K562 (cell line): Measurements from ENCODE around the gene TOM1L2. TPM values are rescaled to one million over a fixed set of nuclear protein-coding genes. Genes with fewer than 3 reads are reported as not detected.

Experiments
- ATAC-seq: fragments of 200-7000 bp; cut with Tn5 transposase; 3 replicates; pipeline ENCODE4 v1.9.1; 2020; ENCODE audit warnings: moderate library complexity
- BruUV-seq: library from RNA; stranded (reverse); fragments of 400-500 nt; replicated peaks from 2 replicates; lab custom pipeline; 2021; lab: Mats Ljungman, UMichigan
- CTCF ChIA-PET: fragments of 300-600 bp; formaldehyde crosslinking; extraction: SDS; loops from one replicate; lab custom pipeline; 2021; ENCODE audit warnings: low intra/inter-chr PET ratio; lab: Yijun Ruan, JAX
- POLR2A ChIA-PET: fragments of 300-600, 350-650 bp; sonication (Branson Sonifier 250); formaldehyde crosslinking; extraction: SDS; loops from one replicate; lab custom pipeline; 2021; ENCODE audit warnings: antibody characterized with exemption, inconsistent platforms; lab: Yijun Ruan, JAX
- DNase-seq, 4 experiments: peaks; one replicate each; pipeline versions ENCODE4 v3.0.0 to v3.0.0-alpha.2; 2011 to 2018; ENCODE audit warnings: low spot score in 3 of 4, mixed read lengths in 3 of 4; ENCODE audit errors: extremely low read depth in 1 of 4
- FAIRE-seq: peaks from 2 replicates; lab custom pipeline; 2011; peaks lifted over from hg19 to GRCh38; lab: Jason Lieb, UNC
- H2AFZ ChIP-seq: 2 replicates; pipeline ENCODE4 v1.6.0; 2011; ENCODE audit warnings: low read depth, low read length, control low read depth, inconsistent platforms
- H3K27ac ChIP-seq: fragments of 200-600 bp; 3 replicates; pipeline ENCODE4 v1.8.0; 2011; ENCODE audit warnings: low read depth, mild to moderate bottlenecking, control low read depth, inconsistent platforms, low read length, moderate library complexity, mixed read lengths; ENCODE audit errors: extremely low read depth
- H3K27me3 ChIP-seq, 2 experiments: fragments of 300-600 bp in 1 of 2; 2 replicates in 1 of 2; 3 replicates in 1 of 2; pipeline versions ENCODE4 v1.6.0 to v1.8.0; 2011; ENCODE audit warnings: inconsistent platforms in 2 of 2, low read length in 2 of 2, mild to moderate bottlenecking in 1 of 2, mixed read lengths in 1 of 2, moderate library complexity in 1 of 2; ENCODE audit not compliant: control insufficient read depth in 2 of 2, insufficient read depth in 2 of 2
- H3K36me3 ChIP-seq: fragments of 300-600 bp; 3 replicates; pipeline ENCODE4 v1.8.0; 2011; ENCODE audit warnings: mild to moderate bottlenecking, low read length, inconsistent platforms; ENCODE audit not compliant: control insufficient read depth, insufficient read depth
- H3K4me1 ChIP-seq, 2 experiments: fragments of 200-600 bp in 1 of 2; replicated peaks in 1 of 2; 2 replicates in 1 of 2; 3 replicates in 1 of 2; pipeline versions ENCODE4 v1.5.1 to v1.8.0; 2011; ENCODE audit warnings: inconsistent platforms in 2 of 2, low read length in 2 of 2, mild to moderate bottlenecking in 1 of 2, mixed read lengths in 1 of 2, moderate library complexity in 1 of 2; ENCODE audit not compliant: control insufficient read depth in 2 of 2, insufficient read depth in 2 of 2
- H3K4me2 ChIP-seq: 2 replicates; pipeline ENCODE4 v1.6.1; 2011; ENCODE audit warnings: low read length, control low read depth, inconsistent platforms, mixed read lengths; ENCODE audit not compliant: insufficient read depth
- H3K4me3 ChIP-seq: fragments of 200-600 bp; sonication (generic), shearing (Covaris generic); 2 replicates; pipeline ENCODE4 v1.5.1; 2016; ENCODE audit warnings: control low read depth, inconsistent platforms
- H3K79me2 ChIP-seq: fragments of 200-600 bp; 3 replicates; pipeline ENCODE4 v1.8.0; 2011; ENCODE audit warnings: low read length, inconsistent platforms; ENCODE audit not compliant: control insufficient read depth, insufficient read depth
- H3K9ac ChIP-seq, 2 experiments: 2 replicates each; pipeline versions ENCODE4 v1.6.0 to v1.6.1; 2011; ENCODE audit warnings: low read depth in 2 of 2, low read length in 2 of 2, control low read depth in 1 of 2, inconsistent platforms in 1 of 2, mild to moderate bottlenecking in 1 of 2, mixed read lengths in 1 of 2; ENCODE audit not compliant: insufficient read depth in 1 of 2
- H3K9me1 ChIP-seq: one replicate; pipeline ENCODE4 v1.6.0; 2011; ENCODE audit warnings: inconsistent platforms, mild to moderate bottlenecking, low read length, moderate library complexity; ENCODE audit not compliant: control insufficient read depth, insufficient read depth
- H3K9me3 ChIP-seq: replicated peaks from 2 replicates; pipeline ENCODE4 v1.5.1; 2011; ENCODE audit warnings: low read depth, low read length, inconsistent platforms; ENCODE audit not compliant: control insufficient read depth, insufficient read depth
- H4K20me1 ChIP-seq: replicated peaks from 2 replicates; pipeline ENCODE4 v1.6.1; 2011; ENCODE audit warnings: low read length, inconsistent platforms, mixed read lengths; ENCODE audit not compliant: control insufficient read depth, insufficient read depth
- RBM14 ChIP-seq: fragments of 200-400 bp; formaldehyde crosslinking; IDR thresholded peaks from 2 replicates; pipeline ENCODE4 v1.6.1; 2018; ENCODE audit warnings: low read depth, mild to moderate bottlenecking, low read length, moderate library complexity, borderline replicate concordance; ENCODE audit not compliant: insufficient read depth
- RFX5 ChIP-seq: IDR thresholded peaks from 2 replicates; pipeline ENCODE4 v1.6.1; 2011; ENCODE audit warnings: low read depth, mild to moderate bottlenecking, improper control_type of control experiment, low read length
- SNRNP70 ChIP-seq: fragments of 200-400 bp; formaldehyde crosslinking; optimal IDR thresholded peaks from 2 replicates; pipeline ENCODE3; 2017; ENCODE audit warnings: low read depth, low read length
- THAP7 ChIP-seq: fragments of 250-450 bp; sonication (Bioruptor Pico); IDR thresholded peaks from 2 replicates; pipeline ENCODE4 v1.5.0; 2021
- TRIM24 ChIP-seq, 2 experiments: fragments of 450-650 bp; IDR thresholded peaks; 2 replicates each; pipeline ENCODE4 v1.6.1; 2016
- TSC22D4 ChIP-seq: fragments of 450-650 bp; IDR thresholded peaks from 2 replicates; pipeline ENCODE4 v1.6.1; 2016; ENCODE audit warnings: missing genetic modification characterization, missing biosample characterization, control low read depth
- ZC3H11A ChIP-seq: IDR thresholded peaks from 2 replicates; pipeline ENCODE4 v1.6.1; 2012; ENCODE audit warnings: low read depth, low read length, improper control_type of control experiment
- ZNF79 ChIP-seq: fragments of 250-450 bp; sonication (Bioruptor Pico); IDR thresholded peaks from 2 replicates; pipeline ENCODE4 v1.4.0; 2020; ENCODE audit warnings: low read depth, mild to moderate bottlenecking, moderate library complexity
- WGBS: fragments of 100-300 bp; shearing (Covaris generic); methylation state at CpG from one replicate; pipeline ENCODE4 v1.1.6; 2016; ENCODE audit warnings: low coverage, mixed read lengths; ENCODE audit not compliant: insufficient coverage; ENCODE audit errors: missing lambda C conversion rate; 5-methylcytosine and 5-hydroxymethylcytosine counted together
- in situ Hi-C: fragments of 300-500 bp; cut with MboI; formaldehyde crosslinking; loops from 4 replicates; pipeline ENCODE4 v1.15.0; 2018; ENCODE audit warnings: inconsistent platforms, mixed read lengths
- intact Hi-C: fragments of 100-400 bp; cut with micrococcal nuclease; formaldehyde crosslinking; loops from 2 replicates; pipeline ENCODE4 v1.14.2; 2022
- polyA plus RNA-seq, 8 experiments: library from polyadenylated mRNA; depleted of rRNA in 4 of 8; stranded (reverse) in 5 of 8; unstranded in 3 of 8; fragments of >200 nt; fragmentation: Nextera tagmentation in 2 of 8; fragmentation: Illumina TruSeq in 1 of 8; extraction: Ambion mirVana in 2 of 8; extraction: Trizol in 1 of 8; gene quantifications; 2 replicates each; pipeline versions ENCODE4 v1.2.1 to v1.2.3, GENCODE V29; 2011 to 2014; ENCODE audit warnings: inconsistent platforms in 1 of 8, missing spikeins in 1 of 8
- total RNA-seq, 7 experiments: library from RNA; depleted of rRNA in 6 of 7; stranded (reverse); fragments of >200 nt in 6 of 7; fragmentation: Illumina TruSeq in 2 of 7; extraction: Trizol in 2 of 7; gene quantifications; 2 replicates each; pipeline versions ENCODE4 v1.2.1 to v1.2.3, GENCODE V29; 2011 to 2021; ENCODE audit warnings: low replicate concordance in 1 of 7
- TF ChIP-seq, protein P1 (sequence below): sonication (generic); formaldehyde crosslinking; IDR thresholded peaks from 2 replicates; pipeline ENCODE4 v1.8.0; 2022; ENCODE audit warnings: mild to moderate bottlenecking, missing genetic modification reagents

Gene TOM1L2
- total and polyA plus RNA-seq, 9 of the 15 experiments (the other 6 are each of a cell fraction or from before 2014, with no cell fraction given) = 0.07 to 6.0 (median 2.5) TPM

DNA sequence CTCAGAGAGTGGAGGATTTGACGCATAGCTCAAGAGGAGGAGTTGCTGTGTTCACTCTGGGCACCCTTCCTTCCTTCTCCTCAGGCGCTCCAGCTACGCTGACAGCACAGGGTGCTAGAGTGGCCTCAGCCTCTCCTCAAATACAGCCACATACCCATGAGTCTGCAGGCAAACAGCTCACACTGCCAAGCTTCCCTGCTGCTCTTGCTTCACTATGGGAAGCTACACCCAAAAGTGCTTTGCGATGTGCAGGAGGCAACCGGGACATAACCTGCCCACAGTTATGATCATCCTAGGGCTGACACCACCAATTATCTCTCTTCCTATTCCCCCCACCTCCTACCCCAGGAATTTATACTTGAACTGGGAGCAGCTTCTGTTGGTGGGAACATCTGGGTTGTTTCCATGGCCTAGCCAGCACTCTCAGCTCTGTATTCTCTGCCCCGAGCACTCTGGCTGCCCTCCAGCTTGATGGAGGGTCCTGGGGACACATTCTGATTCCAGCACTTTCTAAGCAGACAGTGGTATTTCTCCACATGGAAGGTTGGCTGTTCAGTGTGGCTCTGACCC, 95.2 kb downstream of the TOM1L2 start:
- POLR2A ChIA-PET = interaction anchor here (0.6 to 1.1 kb wide), 2 partner anchors 35 to 38 kb away, joined by 3 read pairs; no protein-coding TSS in a partner anchor
- TF ChIP-seq TRIM24 (IDR thresholded peaks at IDR 0.05) (no peak), RBM14 (no peak), THAP7 (CRISPR knock-in tag) (no peak), RFX5 (no peak), ZC3H11A (no peak), ZNF79 (CRISPR knock-in tag) (no peak), TSC22D4 (tag) (no peak), SNRNP70 (no peak)
- TF ChIP-seq, protein P1, sequence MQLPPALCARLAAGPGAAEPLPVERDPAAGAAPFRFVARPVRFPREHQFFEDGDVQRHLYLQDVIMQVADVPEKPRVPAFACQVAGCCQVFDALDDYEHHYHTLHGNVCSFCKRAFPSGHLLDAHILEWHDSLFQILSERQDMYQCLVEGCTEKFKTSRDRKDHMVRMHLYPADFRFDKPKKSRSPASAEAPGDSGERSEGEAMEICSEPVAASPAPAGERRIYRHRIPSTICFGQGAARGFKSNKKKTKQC (CRISPR knock-in tag) = no peak
- TF ChIP-seq, all 486 proteins: peak for 0
- H3K9me1 ChIP-seq = no peaks in the 10 kb centered on the region
- H4K20me1 ChIP-seq = no peaks in the 10 kb centered on the region; the same call in 1 of the 2 replicates
- H3K9ac ChIP-seq = peak overlapping the region in 1 of 2 experiments; percentile 55; a peak in 1 of 4 replicates
- no peaks in the 10 kb centered on the region for H3K79me2 ChIP-seq
- H3K4me1 ChIP-seq = no peaks in the 10 kb centered on the region
- intact Hi-C loops (no loop called here), in situ Hi-C loops (no loop called here)
- ATAC-seq (no peak), DNase-seq (no peak), FAIRE-seq (no peak)
- H3K9me3 ChIP-seq = no peaks in the 10 kb centered on the region
- H3K27ac ChIP-seq = no peak overlapping the region
- H3K27me3 ChIP-seq = no peaks in the 10 kb centered on the region
- H3K36me3 ChIP-seq = no peaks in the 10 kb centered on the region
- CTCF ChIA-PET = no interaction called here
- H3K4me2 ChIP-seq = no peak overlapping the region
- no peak overlapping the region for H2AFZ ChIP-seq
- no peak overlapping the region for H3K4me3 ChIP-seq
- 61% methylated on average over 3 of the region's 6 CpGs for WGBS
- BruUV-seq = no TSS peak
